ENCODE data around the gene RAET1L.

RAET1L gene

DNA sequence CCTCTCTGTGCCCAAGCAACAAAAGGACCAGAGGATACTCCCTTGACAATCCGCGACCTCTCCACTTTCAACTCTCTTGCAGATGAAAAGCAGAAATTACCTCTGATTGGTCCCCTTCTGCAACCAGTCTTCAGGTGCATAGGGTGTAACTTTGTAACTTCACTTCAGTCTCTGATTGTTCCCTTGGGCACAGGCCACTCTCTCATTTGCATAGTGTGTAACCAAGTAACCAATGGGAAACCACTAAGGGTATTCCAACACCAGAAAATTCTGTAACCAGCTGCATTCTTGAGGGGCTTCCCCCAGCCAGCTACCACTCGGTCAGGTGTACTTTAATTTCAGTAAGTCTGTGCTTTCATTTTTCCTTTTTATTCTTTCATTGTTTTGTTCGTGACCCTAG, 4.4 kb upstream of the RAET1L start:
- no peak for ATAC-seq (ENCODE audit: low read depth)
- H3K27ac ChIP-seq (ENCODE audit: poor library complexity, severe bottlenecking), result no peak overlapping the region
- H3K27me3 ChIP-seq (ENCODE audit: insufficient read depth, poor library complexity, severe bottlenecking), result no peaks in the 10 kb centered on the region
- peaks cover 13% of the 10 kb centered on the region for H3K4me1 ChIP-seq (ENCODE audit: insufficient read depth, poor library complexity, severe bottlenecking)
- H3K4me3 ChIP-seq (ENCODE audit: severe bottlenecking), result no peak overlapping the region
- TF ChIP-seq, protein P1, sequence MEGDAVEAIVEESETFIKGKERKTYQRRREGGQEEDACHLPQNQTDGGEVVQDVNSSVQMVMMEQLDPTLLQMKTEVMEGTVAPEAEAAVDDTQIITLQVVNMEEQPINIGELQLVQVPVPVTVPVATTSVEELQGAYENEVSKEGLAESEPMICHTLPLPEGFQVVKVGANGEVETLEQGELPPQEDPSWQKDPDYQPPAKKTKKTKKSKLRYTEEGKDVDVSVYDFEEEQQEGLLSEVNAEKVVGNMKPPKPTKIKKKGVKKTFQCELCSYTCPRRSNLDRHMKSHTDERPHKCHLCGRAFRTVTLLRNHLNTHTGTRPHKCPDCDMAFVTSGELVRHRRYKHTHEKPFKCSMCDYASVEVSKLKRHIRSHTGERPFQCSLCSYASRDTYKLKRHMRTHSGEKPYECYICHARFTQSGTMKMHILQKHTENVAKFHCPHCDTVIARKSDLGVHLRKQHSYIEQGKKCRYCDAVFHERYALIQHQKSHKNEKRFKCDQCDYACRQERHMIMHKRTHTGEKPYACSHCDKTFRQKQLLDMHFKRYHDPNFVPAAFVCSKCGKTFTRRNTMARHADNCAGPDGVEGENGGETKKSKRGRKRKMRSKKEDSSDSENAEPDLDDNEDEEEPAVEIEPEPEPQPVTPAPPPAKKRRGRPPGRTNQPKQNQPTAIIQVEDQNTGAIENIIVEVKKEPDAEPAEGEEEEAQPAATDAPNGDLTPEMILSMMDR (IDR thresholded peaks at IDR 0.05; ENCODE audit: poor library complexity, severe bottlenecking), result no peak
- no peaks in the 10 kb centered on the region for H3K36me3 ChIP-seq (ENCODE audit: low read depth)
- no peaks in the 10 kb centered on the region for H3K9me3 ChIP-seq (ENCODE audit: severe bottlenecking)
- no peak for DNase-seq (ENCODE audit: low spot score)

DNA sequence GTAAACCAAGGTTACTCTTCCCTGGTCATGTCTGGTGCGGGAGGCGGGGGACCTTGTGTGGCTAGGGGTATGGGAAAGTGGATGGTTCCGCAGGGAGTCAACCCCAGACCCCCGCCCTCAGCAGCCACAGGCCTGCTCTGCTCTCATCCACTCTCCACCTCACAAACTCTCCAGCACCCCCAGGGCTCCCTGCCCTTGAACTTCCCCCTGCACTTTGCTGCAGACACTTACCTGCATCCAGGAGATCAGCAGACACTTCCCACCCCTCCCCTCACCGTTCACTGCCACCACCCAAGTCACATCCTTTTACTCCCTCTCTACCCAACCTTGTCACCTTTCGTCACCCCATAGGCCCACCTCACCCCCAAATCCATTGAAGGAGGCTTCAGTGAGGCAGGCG, 3.9 kb upstream of the RAET1L start:
- Histone ChIP-seq H3K4me3 (ENCODE audit: severe bottlenecking) (no peak overlapping the region), H3K36me3 (ENCODE audit: low read depth) (no peaks in the 10 kb centered on the region), H3K4me1 (ENCODE audit: insufficient read depth, poor library complexity, severe bottlenecking) (peaks cover 13% of the 10 kb centered on the region), H3K27ac (ENCODE audit: poor library complexity, severe bottlenecking) (no peak overlapping the region), H3K27me3 (ENCODE audit: insufficient read depth, poor library complexity, severe bottlenecking) (no peaks in the 10 kb centered on the region), H3K9me3 (ENCODE audit: severe bottlenecking) (no peaks in the 10 kb centered on the region)
- ATAC-seq (ENCODE audit: low read depth) (no peak), DNase-seq (ENCODE audit: low spot score) (no peak)
- TF ChIP-seq, protein P1 (IDR thresholded peaks at IDR 0.05; ENCODE audit: poor library complexity, severe bottlenecking), result no peak

DNA sequence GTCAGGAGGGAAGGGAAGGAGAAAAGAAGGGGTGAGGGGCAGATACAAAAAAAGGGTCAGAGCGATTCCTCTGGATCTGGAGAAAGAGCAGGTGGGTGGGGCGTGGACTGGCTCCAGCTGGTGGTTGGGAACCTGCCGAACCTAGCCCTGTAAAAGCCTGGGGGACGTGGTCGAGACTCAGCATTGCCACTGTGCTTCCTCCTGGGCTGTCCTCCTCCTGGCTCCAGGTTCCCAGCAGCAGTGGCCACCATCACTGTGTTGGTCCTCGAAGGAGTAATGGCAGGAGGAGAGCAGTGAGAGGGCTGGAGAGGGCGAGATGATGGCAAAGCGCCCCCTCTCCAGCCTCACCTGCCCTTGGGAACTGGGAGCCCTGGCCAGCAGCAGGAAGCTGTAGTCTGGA, 3.5 kb upstream of the RAET1L start:
- Histone ChIP-seq H3K36me3 (ENCODE audit: low read depth) (no peaks in the 10 kb centered on the region), H3K27ac (ENCODE audit: poor library complexity, severe bottlenecking) (no peak overlapping the region), H3K4me1 (ENCODE audit: insufficient read depth, poor library complexity, severe bottlenecking) (peaks cover 13% of the 10 kb centered on the region), H3K4me3 (ENCODE audit: severe bottlenecking) (no peak overlapping the region), H3K27me3 (ENCODE audit: insufficient read depth, poor library complexity, severe bottlenecking) (no peaks in the 10 kb centered on the region), H3K9me3 (ENCODE audit: severe bottlenecking) (no peaks in the 10 kb centered on the region)
- ATAC-seq (ENCODE audit: low read depth) (no peak), DNase-seq (ENCODE audit: low spot score) (no peak)
- TF ChIP-seq, protein P1 (IDR thresholded peaks at IDR 0.05; ENCODE audit: poor library complexity, severe bottlenecking), result no peak

DNA sequence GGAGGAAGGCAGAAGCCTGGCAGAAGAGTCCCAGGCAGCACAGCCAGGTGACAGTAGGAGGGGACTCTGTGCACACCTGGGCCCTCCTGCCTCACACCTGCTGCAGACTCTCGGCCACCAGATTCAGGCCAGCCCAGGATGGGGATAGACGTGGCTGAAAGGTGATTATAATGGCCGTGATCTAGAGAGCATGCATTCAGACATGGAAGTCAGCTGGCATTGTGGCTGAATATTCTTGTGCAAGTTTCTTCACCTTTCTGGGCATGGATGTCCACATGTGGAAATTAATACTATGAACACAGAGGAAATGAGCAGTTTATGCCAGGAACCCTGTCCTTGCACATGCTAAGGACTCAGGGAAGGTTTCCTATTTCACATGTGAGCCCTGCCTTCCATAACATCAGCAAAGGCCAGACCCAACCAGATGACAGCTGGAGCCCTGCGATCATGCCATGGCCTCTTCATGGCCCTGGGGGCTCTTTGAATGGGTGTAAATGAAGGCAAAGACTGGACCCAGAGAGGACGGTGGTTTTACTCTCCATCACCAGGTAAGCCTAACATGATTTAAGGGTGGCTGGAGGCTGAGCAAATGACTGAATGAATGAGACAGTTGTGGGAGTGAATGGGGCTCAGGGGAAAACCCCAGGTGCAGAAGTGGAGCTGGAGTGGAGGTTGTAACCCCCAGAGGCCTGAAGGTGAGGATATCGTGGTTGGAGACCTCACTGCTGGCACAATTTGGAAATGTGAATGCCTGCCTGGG, 2.7 kb upstream of the RAET1L start:
- ATAC-seq (ENCODE audit: low read depth) (no peak), DNase-seq (ENCODE audit: low spot score) (no peak)
- H3K4me3 ChIP-seq (ENCODE audit: severe bottlenecking), result no peak overlapping the region
- TF ChIP-seq, protein P1 (IDR thresholded peaks at IDR 0.05; ENCODE audit: poor library complexity, severe bottlenecking), result no peak
- H3K27me3 ChIP-seq (ENCODE audit: insufficient read depth, poor library complexity, severe bottlenecking), result no peaks in the 10 kb centered on the region
- H3K27ac ChIP-seq (ENCODE audit: poor library complexity, severe bottlenecking), result no peak overlapping the region
- H3K9me3 ChIP-seq (ENCODE audit: severe bottlenecking), result no peaks in the 10 kb centered on the region
- H3K4me1 ChIP-seq (ENCODE audit: insufficient read depth, poor library complexity, severe bottlenecking), result peaks cover 13% of the 10 kb centered on the region
- no peaks in the 10 kb centered on the region for H3K36me3 ChIP-seq (ENCODE audit: low read depth)

All from RWPE2 (cell line).